Stimulated activated CD4-positive, alpha-beta T cell treated with anti-CD3 and anti-CD28 coated beads, Interleukin-15, amount 100 ng/mL, for 24 hours (primary cell): ENCODE measurements around the gene C1QL1.
A peak's percentile ranks its signal among the peaks of the same experiment; 100 is the strongest.

Experiments used
- DNase-seq: peaks from one replicate; pipeline ENCODE4 v3.0.0-alpha.2; 2020

Gene C1QL1

GRCh38 chr17:44911133-44912001, 56.7 kb downstream of the C1QL1 start:
- peak; percentile 69 for DNase-seq

DNA sequence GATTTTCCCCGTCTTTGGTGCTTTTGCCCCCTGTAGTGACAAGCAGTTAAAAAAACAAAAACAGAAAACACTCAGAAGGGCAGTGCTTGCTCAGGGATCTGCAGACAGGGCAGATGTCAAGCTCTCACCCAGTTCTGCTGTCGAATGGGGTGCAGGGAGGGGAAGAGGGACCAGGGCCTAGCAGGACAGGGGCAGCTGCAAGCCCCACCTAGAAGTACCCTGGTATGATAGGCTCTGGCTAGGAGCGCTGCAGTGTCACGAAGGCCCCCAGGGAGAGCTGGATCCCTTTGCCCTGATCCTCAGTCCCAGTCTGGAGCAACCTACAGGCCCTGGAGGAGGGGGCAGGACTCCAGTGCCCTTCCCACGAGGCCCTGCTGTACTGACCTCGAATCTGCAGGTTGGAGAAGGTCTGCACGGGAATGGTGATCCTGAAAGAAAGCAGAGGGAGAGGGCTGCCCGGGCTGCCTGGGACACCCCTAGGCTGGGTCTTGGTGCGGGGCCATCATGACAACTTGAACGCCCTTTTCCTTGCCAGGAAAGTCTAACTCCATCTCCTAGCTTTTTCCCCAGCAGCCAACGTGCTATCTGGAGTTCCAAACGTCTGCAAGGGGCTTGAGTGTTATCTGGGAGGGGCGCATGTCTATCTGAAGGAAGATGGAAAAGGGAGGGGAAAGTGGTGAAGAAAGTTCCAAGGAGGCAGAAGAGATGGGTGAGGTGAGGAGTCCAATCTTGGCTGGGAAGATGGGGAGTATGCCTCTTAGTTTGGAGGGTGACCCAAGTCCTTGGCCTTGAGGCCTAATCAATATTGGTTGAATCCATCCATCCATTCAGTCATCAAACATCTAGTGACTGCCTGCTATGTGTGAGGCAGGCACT, 57.6 kb downstream of the C1QL1 start:
- DNase-seq: no peak
